Panc1 (cell line): ENCODE results near the gene PPP1R9A. TPM values are rescaled to one million over a fixed set of nuclear protein-coding genes. Genes with fewer than 3 reads are reported as not detected.
A peak's percentile ranks its signal among the peaks of the same experiment; 100 is the strongest.

ENCODE experiments used
- ATAC-seq: fragments of 200-7000 bp; cut with Tn5 transposase; 2 replicates; pipeline ENCODE4 v1.9.1; 2020; ENCODE audit warnings: mild to moderate bottlenecking, moderate library complexity
- BruUV-seq: library from RNA; stranded (reverse); fragments of 400-500 nt; replicated peaks from 2 replicates; lab custom pipeline; 2021; lab: Mats Ljungman, UMichigan
- CTCF ChIA-PET: fragments of 300-600 bp; sonication (Branson Sonifier 250); formaldehyde crosslinking; loops from one replicate; lab custom pipeline; 2022; ENCODE audit warnings: antibody characterized with exemption; lab: Charles Lee
- POLR2A ChIA-PET: fragments of 300-600 bp; sonication (Branson Sonifier 250); formaldehyde crosslinking; loops from one replicate; lab custom pipeline; 2022; ENCODE audit warnings: antibody characterized with exemption; lab: Charles Lee
- DNase-seq: peaks from one replicate; pipeline ENCODE4 v3.0.0-alpha.2; 2010; ENCODE audit warnings: low read depth, low spot score
- H3K27ac ChIP-seq: 2 replicates; pipeline ENCODE4 v1.5.1; 2011; ENCODE audit warnings: mild to moderate bottlenecking, low read length, inconsistent platforms
- H3K27me3 ChIP-seq: fragments of 200-500 bp; sonication (Bioruptor generic); 2 replicates; pipeline ENCODE4 v1.6.0; 2014; ENCODE audit warnings: low read length, inconsistent platforms; ENCODE audit not compliant: control insufficient read depth, insufficient read depth
- H3K36me3 ChIP-seq: fragments of 200-500 bp; sonication (Bioruptor generic); 2 replicates; pipeline ENCODE4 v1.5.1; 2014; ENCODE audit warnings: inconsistent platforms, mild to moderate bottlenecking, low read length, moderate library complexity; ENCODE audit not compliant: control insufficient read depth, insufficient read depth
- H3K4me1 ChIP-seq: 2 replicates; pipeline ENCODE4 v1.5.1; 2011; ENCODE audit warnings: inconsistent platforms, mild to moderate bottlenecking, low read length, moderate library complexity; ENCODE audit not compliant: control insufficient read depth, insufficient read depth
- H3K4me3 ChIP-seq, 2 experiments: 2 replicates each; pipeline ENCODE4 v1.5.1; 2011 to 2012; ENCODE audit warnings: low read depth in 2 of 2, low read length in 2 of 2, mild to moderate bottlenecking in 2 of 2, inconsistent platforms in 1 of 2, moderate library complexity in 1 of 2
- H3K9me3 ChIP-seq: fragments of 200-500 bp; sonication (Bioruptor generic); 2 replicates; pipeline ENCODE4 v1.5.1; 2014; ENCODE audit warnings: low read depth, mild to moderate bottlenecking, inconsistent platforms, low read length, moderate library complexity; ENCODE audit not compliant: control insufficient read depth, insufficient read depth
- CTCF ChIP-seq: fragments of 450-650 bp; IDR thresholded peaks from 2 replicates; pipeline ENCODE4 v1.5.1; 2017; ENCODE audit warnings: mild to moderate bottlenecking
- POLR2AphosphoS5 ChIP-seq: IDR thresholded peaks from 2 replicates; pipeline ENCODE4 v1.6.1; 2012; ENCODE audit warnings: mild to moderate bottlenecking, low read depth, low read length, moderate library complexity
- REST ChIP-seq, 2 experiments: IDR thresholded peaks; 2 replicates each; pipeline ENCODE4 v1.6.1; 2011 to 2012; ENCODE audit warnings: low read depth in 2 of 2, control low read depth in 1 of 2, low read length in 1 of 2, mild to moderate bottlenecking in 1 of 2, moderate library complexity in 1 of 2; ENCODE audit not compliant: insufficient read depth in 1 of 2
- SIN3A ChIP-seq: IDR thresholded peaks from 2 replicates; pipeline ENCODE4 v1.6.1; 2012; ENCODE audit warnings: low read depth, mild to moderate bottlenecking, low read length, moderate library complexity, borderline replicate concordance; ENCODE audit not compliant: insufficient read depth
- TCF7L2 ChIP-seq: IDR thresholded peaks from 2 replicates; pipeline ENCODE4 v1.6.1; 2011; ENCODE audit warnings: mild to moderate bottlenecking, low read depth, low read length, inconsistent platforms
- in situ Hi-C: cut with HindIII; loops from 2 replicates; pipeline ENCODE4 v1.10.0; 2016; ENCODE audit warnings: low sequenced_read_pairs, low pct_unique_long_range_greater_than_20kb
- intact Hi-C: fragments of 100-400 bp; cut with micrococcal nuclease; formaldehyde crosslinking; loops from one replicate; pipeline ENCODE4 v1.10.0; 2022; ENCODE audit not compliant: unreplicated experiment
- total RNA-seq: library from RNA; stranded (reverse); gene quantifications from one replicate; pipeline ENCODE4 v1.2.1, GENCODE V29; 2021; ENCODE audit not compliant: unreplicated experiment

The PPP1R9A gene
- total RNA-seq, 1 experiment from 2014 or later, result 5.0 TPM

GRCh38 chr7:95246831-95247370 is 339.5 kb downstream of the PPP1R9A start:
- in situ Hi-C loops, result no loop called here
- BruUV-seq, result no TSS peak

GRCh38 chr7:95250571-95250970 is 343.2 kb downstream of the PPP1R9A start:
- intact Hi-C loops, result no loop called here
- Histone ChIP-seq H3K27me3 (no peaks in the 10 kb centered on the region), H3K4me3 (no peak overlapping the region), H3K36me3 (no peaks in the 10 kb centered on the region), H3K9me3 (no peaks in the 10 kb centered on the region), H3K4me1 (no peaks in the 10 kb centered on the region), H3K27ac (no peak overlapping the region)
- CTCF ChIA-PET, result no interaction called here
- ATAC-seq (no peak), DNase-seq (no peak)
- in situ Hi-C loops, result no loop called here
- TF ChIP-seq POLR2AphosphoS5 (no peak), CTCF (no peak), TCF7L2 (no peak), REST (IDR thresholded peaks at IDR 0.05; ENCODE audit: insufficient read depth in 1 of 2, low read depth in 2 of 2, low read length in 1 of 2) (no peak), SIN3A (no peak)
- POLR2A ChIA-PET, result no interaction called here
- BruUV-seq, result no TSS peak

More at GRCh38 chr7:95246831-95247370, 339.5 kb downstream of the PPP1R9A start:
- no peak overlapping the region for H3K27ac ChIP-seq
- H3K9me3 ChIP-seq, result no peaks in the 10 kb centered on the region
- no peaks in the 10 kb centered on the region for H3K4me1 ChIP-seq
- peak; percentile 56 for DNase-seq
- POLR2A ChIA-PET, result interaction anchor here (0.6 kb wide), 1 partner anchor 1531 kb away, joined by 3 read pairs; no protein-coding TSS in a partner anchor
- no peaks in the 10 kb centered on the region for H3K36me3 ChIP-seq
- intact Hi-C loops, result no loop called here
- no peaks in the 10 kb centered on the region for H3K27me3 ChIP-seq
- TF ChIP-seq CTCF (peak; percentile 74), SIN3A (no peak)
- CTCF ChIA-PET, result interaction anchor here (0.6 to 1.1 kb wide), 3 partner anchors 292 to 796 kb away, joined by 3 to 4 read pairs (median 3); no protein-coding TSS in a partner anchor
- peak; percentile 76 for ATAC-seq
- H3K4me3 ChIP-seq, result no peak overlapping the region
